Measurements from ENCODE around the gene DNAH14. TPM values are rescaled to one million over a fixed set of nuclear protein-coding genes. Genes with fewer than 3 reads are reported as not detected.
"Not testable (repeated sequence)": the region's sequence is repeated elsewhere in the genome, so short reads cannot be mapped to it uniquely, and the experiment has no call there.

DNAH14 gene
- total RNA-seq, 1 experiment from 2014 or later: 39.7 TPM

- no peak overlapping the region for H3K18ac ChIP-seq (ENCODE audit: insufficient read length, low read depth, low read length)
These were observed 97.2 kb downstream of the DNAH14 start for GRCh38 chr1:225026701-225027100.

GRCh38 chr1:225036441-225036840, 107.0 kb downstream of the DNAH14 start:
- not testable (repeated sequence) for H3K27me3 Mint-ChIP-seq (ENCODE audit: low read depth); H4K91ac ChIP-seq (ENCODE audit: insufficient read length, low read depth, low read length); H3K56ac ChIP-seq (ENCODE audit: insufficient read length, low read depth, low read length); H3K18ac ChIP-seq (ENCODE audit: insufficient read length, low read depth, low read length); H3K79me2 ChIP-seq (ENCODE audit: insufficient read depth, low read length); H3K4ac ChIP-seq (ENCODE audit: low read depth, low read length); H3T11ph ChIP-seq (ENCODE audit: low read length); H3K79me1 ChIP-seq (ENCODE audit: insufficient read depth, low read depth, low read length, poor library complexity, severe bottlenecking); H3K4me1 ChIP-seq (ENCODE audit: insufficient read depth, low read length); H3K27ac ChIP-seq (ENCODE audit: insufficient read length, low read depth, low read length); H4K20me1 ChIP-seq (ENCODE audit: control insufficient read depth, insufficient read depth, insufficient read length); H3K9ac ChIP-seq (ENCODE audit: extremely low read depth, insufficient read length, low read length); H2BK20ac ChIP-seq (ENCODE audit: low read depth, low read length, poor library complexity, severe bottlenecking); H2AFZ ChIP-seq (ENCODE audit: low read length); H4K8ac ChIP-seq (replicated peaks; ENCODE audit: insufficient read length, low read depth, low read length); H3K27me3 ChIP-seq (ENCODE audit: insufficient read depth, low read length); H2AK5ac ChIP-seq (ENCODE audit: insufficient read length, low read length); DNase-seq; H3K23ac ChIP-seq (ENCODE audit: insufficient read length, low read depth, low read length); H3K4me3 Mint-ChIP-seq; H4K5ac ChIP-seq (ENCODE audit: insufficient read length, low read depth, low read length); H3K23me2 ChIP-seq (ENCODE audit: insufficient read length, low read depth, low read length, poor library complexity, severe bottlenecking); H3K27ac Mint-ChIP-seq; H2BK15ac ChIP-seq (ENCODE audit: low read depth, low read length); H3K14ac ChIP-seq (ENCODE audit: insufficient read depth, low read length); H3K4me2 ChIP-seq (ENCODE audit: insufficient read depth, insufficient read length, low read length); H3K4me1 Mint-ChIP-seq; H3K9me3 Mint-ChIP-seq; H2BK120ac ChIP-seq (ENCODE audit: low read depth, low read length, poor library complexity, severe bottlenecking); H3K36me3 Mint-ChIP-seq (ENCODE audit: insufficient read depth in 1 of 3, low read depth in 3 of 3); H2BK5ac ChIP-seq (ENCODE audit: insufficient read length, low read length); H2BK12ac ChIP-seq (ENCODE audit: insufficient read length, low read depth, low read length); H3K9me3 ChIP-seq (ENCODE audit: control insufficient read depth, low read depth, low read length)
- WGBS (ENCODE audit: extremely low coverage, insufficient read length, low lambda C conversion rate): no CpG with 5 or more reads among the region's 1 CpG

More at GRCh38 chr1:225026701-225027100, 97.2 kb downstream of the DNAH14 start:
- no peak overlapping the region for H3K4me2 ChIP-seq (ENCODE audit: insufficient read depth, insufficient read length, low read length)
- no peak overlapping the region for H3K23ac ChIP-seq (ENCODE audit: insufficient read length, low read depth, low read length)
- H3K27ac ChIP-seq (ENCODE audit: insufficient read length, low read depth, low read length): no peak overlapping the region
- no peak overlapping the region for H3K4ac ChIP-seq (ENCODE audit: low read depth, low read length)
- H3K4me1 Mint-ChIP-seq: no peaks in the 10 kb centered on the region; a peak in 1 of 4 replicates
- no peak overlapping the region for H3K56ac ChIP-seq (ENCODE audit: insufficient read length, low read depth, low read length)
- no peak overlapping the region for H2BK12ac ChIP-seq (ENCODE audit: insufficient read length, low read depth, low read length)
- WGBS (ENCODE audit: extremely low coverage, insufficient read length, low lambda C conversion rate): no CpG with 5 or more reads among the region's 1 CpG
- no peaks in the 10 kb centered on the region for H3K4me1 ChIP-seq (ENCODE audit: insufficient read depth, low read length)
- H3T11ph ChIP-seq (ENCODE audit: low read length): no peak overlapping the region
- peaks cover 7 to 21% of the 10 kb centered on the region in 2 experiments for H3K9me3 Mint-ChIP-seq
- no peak for TF ChIP-seq CTCF (conservative IDR thresholded peaks at IDR 0.05)
- H3K79me1 ChIP-seq (ENCODE audit: insufficient read depth, low read depth, low read length, poor library complexity, severe bottlenecking): no peaks in the 10 kb centered on the region
- no peak overlapping the region for H2BK15ac ChIP-seq (ENCODE audit: low read depth, low read length)
- H3K36me3 Mint-ChIP-seq (ENCODE audit: insufficient read depth in 1 of 3, low read depth in 3 of 3): peaks cover 12 to 14% (median 13%) of the 10 kb centered on the region in 3 experiments
- H4K8ac ChIP-seq (replicated peaks; ENCODE audit: insufficient read length, low read depth, low read length): no peak overlapping the region
- no peak overlapping the region for H2AFZ ChIP-seq (ENCODE audit: low read length)
- DNase-seq: no peak
- H3K4me3 Mint-ChIP-seq: no peak overlapping the region
- H3K27me3 ChIP-seq (ENCODE audit: insufficient read depth, low read length): no peaks in the 10 kb centered on the region
- H3K79me2 ChIP-seq (ENCODE audit: insufficient read depth, low read length): no peaks in the 10 kb centered on the region
- no peak overlapping the region for H2BK20ac ChIP-seq (ENCODE audit: low read depth, low read length, poor library complexity, severe bottlenecking)
- H3K9ac ChIP-seq (ENCODE audit: extremely low read depth, insufficient read length, low read length): no peak overlapping the region
- H3K9me3 ChIP-seq (ENCODE audit: control insufficient read depth, low read depth, low read length): no peaks in the 10 kb centered on the region
- H4K91ac ChIP-seq (ENCODE audit: insufficient read length, low read depth, low read length): no peak overlapping the region
- no peaks in the 10 kb centered on the region for H3K23me2 ChIP-seq (ENCODE audit: insufficient read length, low read depth, low read length, poor library complexity, severe bottlenecking)
- H2BK120ac ChIP-seq (ENCODE audit: low read depth, low read length, poor library complexity, severe bottlenecking): no peak overlapping the region
- no peaks in the 10 kb centered on the region for H4K20me1 ChIP-seq (ENCODE audit: control insufficient read depth, insufficient read depth, insufficient read length)
- no peak overlapping the region for H4K5ac ChIP-seq (ENCODE audit: insufficient read length, low read depth, low read length)
- no peak overlapping the region for H2AK5ac ChIP-seq (ENCODE audit: insufficient read length, low read length)
- H3K14ac ChIP-seq (ENCODE audit: insufficient read depth, low read length): no peak overlapping the region
- no peaks in the 10 kb centered on the region for H3K27me3 Mint-ChIP-seq (ENCODE audit: low read depth)
- H2BK5ac ChIP-seq (ENCODE audit: insufficient read length, low read length): no peak overlapping the region
- no peak overlapping the region for H3K27ac Mint-ChIP-seq
